Measurements from ENCODE around the gene MDC1.
A peak's percentile ranks its signal among the peaks of the same experiment; 100 is the strongest.
"Not testable (repeated sequence)": the region's sequence is repeated elsewhere in the genome, so short reads cannot be mapped to it uniquely, and the experiment has no call there.

The MDC1 gene

DNA sequence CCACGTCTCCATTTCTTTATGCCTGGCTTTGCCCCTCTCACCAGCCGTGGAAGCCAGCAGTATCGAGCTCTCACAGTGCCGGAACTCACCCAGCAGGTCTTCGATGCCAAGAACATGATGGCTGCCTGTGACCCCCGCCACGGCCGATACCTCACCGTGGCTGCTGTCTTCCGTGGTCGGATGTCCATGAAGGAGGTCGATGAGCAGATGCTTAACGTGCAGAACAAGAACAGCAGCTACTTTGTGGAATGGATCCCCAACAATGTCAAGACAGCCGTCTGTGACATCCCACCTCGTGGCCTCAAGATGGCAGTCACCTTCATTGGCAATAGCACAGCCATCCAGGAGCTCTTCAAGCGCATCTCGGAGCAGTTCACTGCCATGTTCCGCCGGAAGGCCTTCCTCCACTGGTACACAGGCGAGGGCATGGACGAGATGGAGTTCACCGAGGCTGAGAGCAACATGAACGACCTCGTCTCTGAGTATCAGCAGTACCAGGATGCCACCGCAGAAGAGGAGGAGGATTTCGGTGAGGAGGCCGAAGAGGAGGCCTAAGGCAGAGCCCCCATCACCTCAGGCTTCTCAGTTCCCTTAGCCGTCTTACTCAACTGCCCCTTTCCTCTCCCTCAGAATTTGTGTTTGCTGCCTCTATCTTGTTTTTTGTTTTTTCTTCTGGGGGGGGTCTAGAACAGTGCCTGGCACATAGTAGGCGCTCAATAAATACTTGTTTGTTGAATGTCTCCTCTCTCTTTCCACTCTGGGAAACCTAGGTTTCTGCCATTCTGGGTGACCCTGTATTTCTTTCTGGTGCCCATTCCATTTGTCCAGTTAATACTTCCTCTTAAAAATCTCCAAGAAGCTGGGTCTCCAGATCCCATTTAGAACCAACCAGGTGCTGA lies 7.0 kb upstream of the MDC1 start:
- not testable (repeated sequence) for DNase-seq (ENCODE audit: low read depth in 2 of 2)

DNA sequence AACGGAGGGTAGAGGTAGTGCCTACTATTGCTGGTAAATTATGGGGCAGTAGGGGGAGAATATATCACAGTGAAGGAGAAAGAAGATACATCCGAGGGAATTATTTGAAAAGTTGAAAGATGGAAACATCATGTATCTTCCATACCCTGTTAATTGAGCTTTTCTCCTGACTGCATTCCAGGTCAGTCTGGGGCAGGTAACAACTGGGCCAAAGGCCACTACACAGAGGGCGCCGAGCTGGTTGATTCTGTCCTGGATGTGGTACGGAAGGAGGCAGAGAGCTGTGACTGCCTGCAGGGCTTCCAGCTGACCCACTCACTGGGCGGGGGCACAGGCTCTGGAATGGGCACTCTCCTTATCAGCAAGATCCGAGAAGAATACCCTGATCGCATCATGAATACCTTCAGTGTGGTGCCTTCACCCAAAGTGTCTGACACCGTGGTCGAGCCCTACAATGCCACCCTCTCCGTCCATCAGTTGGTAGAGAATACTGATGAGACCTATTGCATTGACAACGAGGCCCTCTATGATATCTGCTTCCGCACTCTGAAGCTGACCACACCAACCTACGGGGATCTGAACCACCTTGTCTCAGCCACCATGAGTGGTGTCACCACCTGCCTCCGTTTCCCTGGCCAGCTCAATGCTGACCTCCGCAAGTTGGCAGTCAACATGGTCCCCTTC lies 6.2 kb upstream of the MDC1 start:
- not testable (repeated sequence) for DNase-seq (ENCODE audit: low read depth in 2 of 2)

DNA sequence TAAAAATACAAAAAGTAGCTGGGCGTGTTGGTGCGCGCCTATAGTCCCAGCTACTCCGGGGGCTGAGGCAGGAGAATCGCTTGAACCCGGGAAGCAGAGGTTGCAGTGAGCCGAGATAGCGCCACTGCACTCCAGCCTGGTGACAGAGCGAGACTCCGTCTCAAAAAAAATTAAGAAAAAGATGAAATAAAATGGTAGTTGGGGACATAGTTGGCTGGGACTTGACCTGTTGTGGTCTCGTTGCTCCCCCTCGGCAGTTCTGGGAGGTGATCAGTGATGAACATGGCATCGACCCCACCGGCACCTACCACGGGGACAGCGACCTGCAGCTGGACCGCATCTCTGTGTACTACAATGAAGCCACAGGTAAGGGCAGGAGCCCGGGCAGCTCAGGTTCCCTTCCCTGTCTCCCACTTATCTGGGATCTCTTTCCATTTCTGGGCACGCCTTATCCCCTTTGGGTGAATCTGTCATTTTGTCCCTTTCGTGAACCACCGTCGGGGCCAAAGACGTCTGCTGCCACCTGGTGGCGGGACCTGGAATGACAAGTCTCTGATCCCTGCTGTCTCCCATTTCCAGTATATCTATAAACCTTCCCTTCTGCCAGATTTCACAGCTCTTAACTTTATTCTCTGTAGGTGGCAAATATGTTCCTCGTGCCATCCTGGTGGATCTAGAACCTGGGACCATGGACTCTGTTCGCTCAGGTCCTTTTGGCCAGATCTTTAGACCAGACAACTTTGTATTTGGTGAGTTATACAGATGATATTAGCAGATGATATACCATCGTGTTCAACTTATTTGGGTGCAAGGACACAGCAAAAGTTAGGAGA lies 5.4 kb upstream of the MDC1 start:
- DNase-seq (ENCODE audit: low read depth in 2 of 2): peak; percentile 66 to 79

DNA sequence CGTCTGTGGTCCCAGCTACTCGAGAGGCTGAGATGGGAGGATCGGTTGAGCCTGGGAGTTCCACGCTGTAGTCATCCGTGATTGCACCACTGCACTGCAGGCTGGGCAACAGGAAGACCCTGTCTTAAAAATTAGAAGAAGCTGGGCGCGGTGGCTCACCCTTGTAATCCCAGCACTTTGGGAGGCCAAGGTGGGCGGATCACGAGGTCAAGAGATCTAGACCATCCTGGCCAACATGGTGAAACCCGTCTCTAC lies 4.9 kb upstream of the MDC1 start:
- not testable (repeated sequence) for DNase-seq (ENCODE audit: low read depth in 2 of 2)

DNA sequence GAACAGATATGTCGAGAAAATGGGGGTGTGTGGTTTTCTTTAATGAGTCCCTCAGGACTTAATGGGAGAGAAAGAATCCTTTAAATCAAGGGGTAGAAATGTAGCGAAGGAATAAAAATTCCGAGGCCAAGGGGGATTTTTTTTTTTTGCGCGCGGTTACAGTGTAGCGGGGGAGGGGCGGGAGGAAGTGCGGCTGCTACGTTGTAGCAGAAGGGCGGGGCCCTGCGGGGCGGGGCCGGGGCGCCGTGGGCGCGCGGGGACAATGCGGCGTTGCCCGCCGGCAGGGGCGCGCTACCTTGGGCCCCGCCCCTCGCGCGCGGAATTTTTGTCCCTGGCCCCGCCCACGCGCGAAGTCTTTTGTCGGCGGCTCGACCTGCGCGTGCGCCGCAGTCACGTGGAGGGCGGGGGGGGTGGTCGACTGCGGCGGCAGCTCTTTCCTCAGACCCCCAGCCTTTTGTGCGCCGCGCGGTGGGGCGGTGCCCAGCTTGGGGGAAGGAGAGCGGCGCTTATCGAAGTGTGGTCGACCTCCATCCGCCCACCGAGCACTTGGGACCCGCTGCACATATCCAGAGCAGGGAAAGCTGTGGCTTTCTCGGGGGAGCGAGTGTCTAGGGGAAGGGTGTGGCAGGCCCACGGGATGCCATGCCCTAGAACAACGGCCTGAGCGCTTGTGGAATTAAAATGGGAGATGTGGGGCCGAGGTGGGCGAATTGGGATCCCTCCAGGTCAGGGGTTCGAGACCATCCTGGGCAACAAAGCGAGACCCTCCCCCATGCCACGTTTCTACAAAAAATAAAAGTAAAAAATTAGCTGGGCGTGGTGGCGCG lies 4.3 kb upstream of the MDC1 start:
- DNase-seq (ENCODE audit: low read depth in 2 of 2): peak; percentile 90 to 97

DNA sequence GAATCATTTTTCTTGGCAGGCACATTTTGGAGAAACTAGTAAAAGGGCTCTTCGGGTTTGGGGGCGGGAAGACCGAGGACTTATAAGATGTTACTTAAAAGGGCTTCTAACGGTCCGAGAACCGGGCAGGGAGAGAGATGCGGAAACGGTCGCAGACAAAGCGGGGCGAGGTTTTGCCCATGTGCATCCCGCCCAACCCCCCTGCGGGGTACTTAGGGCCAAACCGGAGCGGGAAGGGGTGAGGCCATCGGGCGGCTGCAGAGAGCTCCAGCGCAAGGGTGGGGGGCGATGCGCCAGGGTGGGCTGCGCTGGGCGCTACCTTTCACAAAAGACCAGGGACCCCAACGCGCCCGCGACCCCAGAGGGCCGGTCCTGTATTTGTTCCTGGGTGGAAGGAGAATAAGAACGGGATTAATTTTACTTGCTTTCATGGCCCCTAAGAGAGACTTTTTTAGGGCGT lies 3.7 kb upstream of the MDC1 start:
- DNase-seq (ENCODE audit: low read depth in 2 of 2): peak in 1 of 2 donors; percentile 58

DNA sequence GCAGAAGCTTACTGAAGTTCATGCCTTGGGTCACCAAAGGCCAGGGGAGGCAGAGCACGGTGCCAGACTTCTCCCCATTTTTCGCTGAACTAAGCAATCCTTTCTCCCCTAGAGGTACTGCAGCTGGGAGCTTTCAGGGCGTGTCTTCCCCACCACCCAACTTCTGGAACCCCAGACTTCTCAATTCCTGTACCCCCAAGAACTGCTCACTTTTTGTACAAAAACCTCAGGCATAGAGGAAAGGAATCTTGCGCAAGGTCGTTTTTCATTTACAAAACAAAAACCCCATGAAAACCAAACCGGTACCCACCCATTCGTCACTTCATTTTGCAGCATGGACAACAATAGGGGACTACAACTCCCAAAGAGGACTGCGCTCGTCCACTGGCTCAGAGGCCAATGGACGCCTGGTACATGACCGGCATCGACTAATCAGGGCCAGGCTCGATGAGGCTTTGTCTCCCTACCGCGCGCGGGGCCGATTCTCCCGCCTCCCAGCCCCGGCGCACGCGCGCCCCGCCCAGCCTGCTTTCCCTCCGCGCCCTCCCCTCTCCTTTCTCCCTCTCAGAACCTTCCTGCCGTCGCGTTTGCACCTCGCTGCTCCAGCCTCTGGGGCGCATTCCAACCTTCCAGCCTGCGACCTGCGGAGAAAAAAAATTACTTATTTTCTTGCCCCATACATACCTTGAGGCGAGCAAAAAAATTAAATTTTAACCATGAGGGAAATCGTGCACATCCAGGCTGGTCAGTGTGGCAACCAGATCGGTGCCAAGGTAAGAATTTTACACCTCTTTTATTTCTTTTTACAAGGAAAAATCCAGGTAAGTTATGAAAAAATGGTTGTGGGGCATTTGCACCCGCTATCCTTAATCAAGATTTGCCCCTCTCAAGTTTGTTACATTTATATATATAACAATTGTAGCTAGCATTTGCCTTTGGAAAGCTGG lies 3.0 kb upstream of the MDC1 start, which contains the start of gene TUBB:
Gene TUBB (plus strand): TSS at position 562 of the 947 bp plus-strand sequence. CDS start 155 bp downstream, at position 717.
- peak; percentile 85 to 94 for DNase-seq (ENCODE audit: low read depth in 2 of 2)

DNA sequence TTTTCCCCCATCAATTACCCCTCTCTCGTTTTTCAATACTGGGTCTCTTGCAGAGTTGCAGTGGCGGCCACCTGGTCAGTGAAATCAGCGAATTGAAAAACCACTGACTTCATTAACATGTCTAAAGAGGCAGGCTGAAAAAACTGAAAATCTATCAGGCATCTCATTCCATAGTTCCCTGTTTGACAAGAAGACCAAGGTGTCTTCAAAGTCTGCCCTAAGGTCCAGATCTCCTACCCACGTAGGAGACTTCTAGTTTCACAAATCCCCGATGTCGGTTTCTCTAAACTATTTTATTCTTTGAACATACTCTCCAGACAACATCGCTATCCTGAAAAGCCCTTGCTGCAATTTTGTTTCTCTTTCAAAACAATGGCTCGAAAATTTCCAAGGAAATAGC lies 2.3 kb upstream of the MDC1 start:
- DNase-seq (ENCODE audit: low read depth in 2 of 2): no peak

DNA sequence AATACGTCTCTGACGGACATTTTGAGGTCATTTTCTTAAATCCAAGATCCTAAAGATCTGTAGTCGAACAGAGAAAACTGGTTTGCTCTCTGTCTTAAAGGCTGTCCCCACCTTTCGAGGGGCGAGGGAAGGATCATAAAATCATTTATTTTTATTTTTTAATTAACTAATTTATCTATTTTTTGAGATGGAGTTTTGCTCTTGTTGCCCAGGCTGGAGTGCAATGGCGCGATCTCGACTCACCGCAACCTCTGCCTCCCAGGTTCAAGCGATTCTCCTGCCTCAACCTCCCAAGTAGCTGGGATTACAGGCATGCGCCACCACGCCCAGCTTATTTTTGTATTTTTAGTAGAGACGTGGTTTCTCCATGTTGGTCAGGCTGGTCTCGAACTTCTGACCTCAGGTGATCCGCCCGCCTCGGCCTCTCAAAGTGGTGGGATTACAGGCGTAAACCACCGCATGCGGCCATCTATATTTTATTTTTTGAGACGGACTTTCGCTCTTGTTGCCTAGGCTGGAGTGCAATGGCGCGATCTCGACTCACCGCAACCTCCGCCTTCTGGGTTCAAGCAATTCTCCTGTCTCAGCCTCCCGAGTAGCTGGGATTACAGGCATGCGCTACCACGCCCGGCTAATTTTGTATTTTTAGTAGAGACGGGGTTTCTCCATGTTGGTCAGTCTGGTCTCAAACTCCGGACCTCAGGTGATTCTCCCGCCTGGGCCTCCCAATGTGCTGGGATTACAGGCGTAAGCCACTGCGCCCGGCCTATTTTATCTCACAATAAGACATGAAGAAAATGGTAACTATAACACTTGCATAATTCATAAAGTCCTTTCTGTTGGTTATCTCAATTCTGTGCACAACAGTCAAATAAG lies 1.0 kb upstream of the MDC1 start:
- DNase-seq (ENCODE audit: low read depth in 2 of 2): not testable (repeated sequence)

DNA sequence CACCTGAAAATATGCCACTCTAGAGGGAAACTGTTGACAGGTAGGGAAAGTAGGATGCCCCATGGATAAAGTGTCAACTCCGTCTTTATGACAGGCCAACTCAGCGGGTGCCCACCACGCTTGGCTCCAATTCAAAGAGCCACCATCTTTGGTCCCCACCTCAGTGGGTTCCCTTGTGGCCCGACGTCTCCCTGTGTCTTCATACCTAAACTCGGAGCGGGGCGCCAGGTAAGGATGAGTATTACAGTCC lies 277 bp downstream of the MDC1 start:
- no peak for DNase-seq (ENCODE audit: low read depth in 2 of 2)

DNA sequence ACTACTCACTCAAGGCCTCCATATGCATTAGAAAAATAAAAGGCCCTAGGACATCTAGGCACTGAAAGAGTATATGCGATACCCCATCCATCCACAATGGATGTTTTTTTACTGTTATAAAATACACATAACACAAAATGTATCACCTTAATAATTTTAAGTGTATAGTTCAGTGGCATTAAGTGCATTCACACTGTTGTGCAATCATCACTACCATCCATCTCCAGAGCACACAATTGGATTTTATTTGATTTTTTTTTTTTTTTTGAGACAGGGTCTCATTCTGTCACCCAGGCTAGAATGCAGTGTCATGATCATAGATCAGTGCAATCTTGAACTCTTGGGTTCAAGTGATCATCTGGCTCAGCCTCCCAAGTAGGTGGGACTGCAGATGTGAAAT lies 2.8 kb downstream of the MDC1 start:
- no peak for DNase-seq (ENCODE audit: low read depth in 2 of 2)

DNA sequence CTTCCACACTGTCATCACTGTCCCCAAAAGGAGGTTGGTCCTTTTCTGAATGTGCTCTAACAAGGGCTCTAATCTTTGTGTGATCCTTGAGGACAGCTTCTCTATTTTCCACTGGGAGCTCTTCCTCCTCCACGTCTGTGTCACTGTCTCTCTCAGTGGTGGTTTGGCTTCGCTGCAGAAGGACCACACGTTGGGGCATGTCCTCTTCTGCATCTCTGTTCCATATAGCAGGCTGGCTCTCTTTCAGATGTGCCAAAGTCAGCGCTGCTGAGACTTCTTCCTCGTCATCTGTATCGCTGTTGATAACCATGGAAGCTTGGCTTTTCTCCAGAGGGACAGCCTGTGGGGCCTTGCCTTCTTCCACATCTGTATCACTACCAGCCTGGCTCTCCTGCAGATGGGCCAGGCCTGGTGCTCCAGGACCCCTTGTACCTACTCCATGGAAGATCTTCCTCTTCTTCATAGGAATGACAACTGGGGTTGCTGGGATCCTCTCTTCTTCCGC lies 4.6 kb downstream of the MDC1 start:
- no peak for DNase-seq (ENCODE audit: low read depth in 2 of 2)

DNA sequence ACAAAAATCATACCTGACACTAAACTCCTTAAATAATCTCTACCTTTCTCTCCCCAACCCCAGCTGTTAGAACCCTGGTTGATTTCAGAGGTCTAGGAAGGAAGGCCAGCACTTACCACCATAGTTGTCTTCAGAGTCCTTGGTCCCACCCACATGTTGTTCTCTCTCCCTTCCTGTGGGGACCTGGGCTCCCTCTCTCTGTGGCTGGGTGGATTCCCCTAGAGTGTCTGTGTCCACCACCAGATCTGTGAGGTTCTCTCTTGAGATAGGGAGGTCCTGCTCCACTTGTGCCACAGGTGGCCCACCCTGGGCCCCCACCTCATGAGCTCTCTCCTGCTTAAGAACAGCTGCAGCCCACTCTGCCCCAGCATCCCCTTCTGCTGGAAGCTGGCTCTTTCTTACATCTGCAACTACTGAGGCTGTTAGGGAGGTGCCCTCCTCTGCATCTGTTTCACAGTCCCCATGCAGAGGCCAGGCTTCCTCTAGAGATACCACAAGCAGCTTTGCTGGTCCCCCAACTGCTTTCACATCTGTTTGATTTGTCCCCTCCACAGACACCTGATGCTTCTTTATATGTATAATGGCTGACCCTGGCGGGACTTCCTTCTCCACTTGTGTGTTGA lies 5.2 kb downstream of the MDC1 start:
- DNase-seq (ENCODE audit: low read depth in 2 of 2): no peak

DNA sequence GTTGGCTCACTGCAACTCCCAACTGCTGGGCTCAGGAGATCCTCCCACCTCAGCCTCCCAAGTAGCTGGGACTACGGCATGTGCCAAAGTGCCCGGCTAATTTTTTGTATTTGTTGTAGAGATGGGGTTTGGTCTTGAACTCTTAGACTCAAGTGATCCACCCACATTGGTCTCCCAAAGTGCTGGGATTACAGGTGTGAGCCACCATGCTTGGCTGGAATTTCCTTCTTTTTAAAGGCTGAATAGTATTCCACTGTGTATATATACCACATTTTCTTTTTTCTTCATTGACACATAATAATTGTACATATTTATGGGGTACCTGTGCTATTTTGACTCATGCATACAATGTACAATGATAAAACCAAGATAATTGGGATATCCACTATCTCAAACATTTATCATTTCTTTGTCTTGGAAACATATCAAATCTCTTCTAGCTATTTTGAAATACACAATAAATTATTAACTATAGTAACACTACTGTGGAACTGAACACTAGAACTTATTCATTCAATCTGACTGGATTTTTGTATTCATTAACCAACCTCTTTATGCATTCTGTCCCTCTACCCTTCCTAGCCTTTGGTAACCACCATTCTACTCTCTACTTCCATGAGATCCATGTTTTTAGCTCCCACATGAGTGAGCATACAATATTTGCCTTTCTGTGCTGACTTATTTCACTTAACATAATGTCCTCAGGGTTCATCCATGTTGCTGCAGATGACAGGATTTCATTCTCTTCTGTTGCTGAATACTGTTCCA lies 7.8 kb downstream of the MDC1 start:
- DNase-seq (ENCODE audit: low read depth in 2 of 2): no peak

DNA sequence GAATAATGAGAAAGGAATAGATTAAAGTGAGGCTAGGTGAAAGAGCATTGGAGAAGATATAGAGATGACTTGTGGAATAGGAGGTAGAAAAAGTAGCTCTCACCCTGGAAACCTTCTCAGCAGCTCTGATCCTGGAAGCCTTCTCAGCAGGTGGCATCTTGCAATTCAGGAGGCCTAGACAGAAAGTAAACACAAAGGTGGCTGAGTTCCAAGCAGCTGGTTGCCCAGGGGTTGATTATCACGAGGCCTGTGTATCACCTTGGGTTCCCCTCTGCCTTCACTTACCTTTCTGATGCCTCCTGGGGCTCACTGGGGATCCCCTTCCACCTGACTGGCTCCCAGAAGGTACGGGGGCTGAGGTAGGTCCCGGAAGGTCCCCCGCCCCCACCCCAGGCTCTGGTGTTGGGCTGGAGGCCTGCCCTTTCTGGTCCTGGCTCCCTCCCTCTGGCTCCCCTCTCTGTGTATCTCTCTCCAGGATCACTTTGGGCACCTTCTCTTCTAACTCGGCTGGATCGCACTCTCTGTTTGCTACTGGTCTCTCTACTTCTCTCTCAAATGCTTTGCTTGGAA lies 9.7 kb downstream of the MDC1 start:
- no peak for DNase-seq (ENCODE audit: low read depth in 2 of 2)

DNA sequence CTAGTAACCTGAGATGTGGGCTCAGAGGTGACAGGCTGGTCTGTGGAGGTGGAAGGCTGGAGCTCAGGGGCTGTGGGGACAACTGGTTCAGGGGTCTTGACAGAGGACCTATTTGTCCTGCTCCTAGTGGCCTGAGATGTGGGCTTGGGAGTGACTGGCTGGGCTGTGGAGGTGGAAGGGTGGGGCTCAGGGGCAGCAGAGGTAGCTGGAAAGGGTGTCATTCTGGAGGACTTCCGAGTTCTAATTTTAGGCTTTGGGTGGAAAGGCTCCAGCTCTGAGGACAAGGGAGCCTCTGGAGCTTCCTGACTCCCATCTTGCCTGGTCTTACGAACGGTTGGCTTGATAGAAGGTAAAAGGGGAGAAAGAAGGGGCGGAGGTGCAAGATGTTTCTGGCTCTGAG lies 11.5 kb downstream of the MDC1 start:
- no peak for DNase-seq (ENCODE audit: low read depth in 2 of 2)

DNA sequence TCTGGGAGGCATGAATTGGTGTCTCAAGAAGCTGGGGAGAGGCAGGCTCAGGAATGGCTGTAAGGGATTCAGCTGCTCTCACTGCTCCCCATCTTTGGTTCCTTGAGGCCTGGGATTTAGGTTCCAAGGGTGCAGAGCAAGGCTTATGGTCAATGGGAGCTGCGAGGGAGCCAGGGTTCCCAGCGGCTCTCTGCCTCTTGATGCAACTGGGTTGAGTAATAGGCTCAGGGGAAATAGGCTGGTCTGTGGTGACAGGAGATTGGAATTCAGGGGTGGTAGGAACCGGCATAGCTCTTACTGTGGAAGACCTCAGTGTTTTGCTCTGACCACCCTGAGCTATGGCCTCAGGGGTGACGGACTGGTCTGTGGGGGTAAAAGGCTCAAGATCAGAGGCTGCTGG lies 13.3 kb downstream of the MDC1 start:
- DNase-seq (ENCODE audit: low read depth in 2 of 2): no peak

DNA sequence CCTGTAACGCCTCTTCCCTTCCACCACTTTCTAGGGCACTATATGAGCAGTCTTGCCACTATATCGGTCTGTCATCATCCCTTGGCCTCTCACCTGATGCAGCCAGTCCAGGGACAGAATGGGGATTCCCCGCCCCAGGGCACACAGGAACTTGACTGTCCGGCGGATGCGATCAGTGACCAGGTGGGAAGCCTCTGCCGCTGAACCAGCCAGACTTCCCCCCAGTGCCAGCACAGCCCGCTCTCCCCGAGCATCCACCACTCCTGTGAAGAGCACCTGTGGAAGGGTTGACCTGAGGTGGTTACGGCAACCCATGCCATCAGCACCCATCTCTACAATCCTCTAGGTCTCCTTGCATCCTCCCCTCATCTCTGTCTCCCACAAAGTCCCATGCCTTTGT lies 14.1 kb downstream of the MDC1 start:
- no peak for DNase-seq (ENCODE audit: low read depth in 2 of 2)
